ENCODE measurements around the gene ZGPAT. TPM values are rescaled to one million over a fixed set of nuclear protein-coding genes. Genes with fewer than 3 reads are reported as not detected.
A peak's percentile ranks its signal among the peaks of the same experiment; 100 is the strongest.

ZGPAT gene
- total RNA-seq, 2 donors from 2014 or later = 28.8 to 29.5 TPM

- H3K9ac ChIP-seq (ENCODE audit: extremely low read depth, low read length, poor library complexity, severe bottlenecking) = no peak overlapping the region
- Mint-ChIP-seq H3K27ac (no peak overlapping the region), H3K4me3 (no peak overlapping the region), H3K27me3 (ENCODE audit: insufficient read depth) (no peaks in the 10 kb centered on the region), H3K36me3 (ENCODE audit: low read depth) (peaks cover 4% of the 10 kb centered on the region), H3K9me3 (no peaks in the 10 kb centered on the region), H3K4me1 (no peaks in the 10 kb centered on the region)
- TF ChIP-seq CTCF (conservative IDR thresholded peaks at IDR 0.05) = no peak
- WGBS, 2 experiments (ENCODE audit: insufficient coverage in 1 of 2, insufficient read length in 1 of 2) = 95 to 97% methylated on average over 18 to 29 of the region's 29 CpGs
- no peak overlapping the region for H3K4me3 ChIP-seq (ENCODE audit: low read length)
- no peaks in the 10 kb centered on the region for H3K4me1 ChIP-seq (ENCODE audit: control insufficient read depth, insufficient read depth, low read length)
- H3K36me3 ChIP-seq (ENCODE audit: control insufficient read depth, insufficient read depth, low read length) = no peaks in the 10 kb centered on the region
- DNase-seq = no peak
- H3K27ac ChIP-seq (ENCODE audit: low read depth, low read length) = peak overlapping the region; percentile 81
- H3K9me3 ChIP-seq (ENCODE audit: control insufficient read depth, low read length) = no peaks in the 10 kb centered on the region
- H3K27me3 ChIP-seq (ENCODE audit: control insufficient read depth, insufficient read depth, low read length, poor library complexity, severe bottlenecking) = no peaks in the 10 kb centered on the region
Measured at GRCh38 chr20:63687419-63688178, 20.2 kb upstream of the ZGPAT start.

- peaks cover 4% of the 10 kb centered on the region for H3K36me3 Mint-ChIP-seq (ENCODE audit: low read depth)
- Histone ChIP-seq H3K4me3 (ENCODE audit: low read length) (no peak overlapping the region), H3K27ac (ENCODE audit: low read depth, low read length) (no peak overlapping the region), H3K27me3 (ENCODE audit: control insufficient read depth, insufficient read depth, low read length, poor library complexity, severe bottlenecking) (no peaks in the 10 kb centered on the region), H3K4me1 (ENCODE audit: control insufficient read depth, insufficient read depth, low read length) (no peaks in the 10 kb centered on the region), H3K36me3 (ENCODE audit: control insufficient read depth, insufficient read depth, low read length) (no peaks in the 10 kb centered on the region), H3K9me3 (ENCODE audit: control insufficient read depth, low read length) (no peaks in the 10 kb centered on the region), H3K9ac (ENCODE audit: extremely low read depth, low read length, poor library complexity, severe bottlenecking) (no peak overlapping the region)
- no peaks in the 10 kb centered on the region for H3K27me3 Mint-ChIP-seq (ENCODE audit: insufficient read depth)
- no peak overlapping the region for H3K27ac Mint-ChIP-seq
- H3K4me1 Mint-ChIP-seq = no peaks in the 10 kb centered on the region
- no peak for TF ChIP-seq CTCF (conservative IDR thresholded peaks at IDR 0.05)
- DNase-seq = no peak
- no peaks in the 10 kb centered on the region for H3K9me3 Mint-ChIP-seq
- 93 to 96% methylated on average over 18 to 29 of the region's 31 CpGs for WGBS, 2 experiments (ENCODE audit: insufficient coverage in 1 of 2, insufficient read length in 1 of 2)
- H3K4me3 Mint-ChIP-seq = no peak overlapping the region
Measured at GRCh38 chr20:63688228-63689045, 19.4 kb upstream of the ZGPAT start.

- no peaks in the 10 kb centered on the region for H3K9me3 ChIP-seq (ENCODE audit: control insufficient read depth, low read length)
- H3K27ac Mint-ChIP-seq = no peak overlapping the region
- H3K4me1 Mint-ChIP-seq = no peaks in the 10 kb centered on the region
- WGBS, 2 experiments (ENCODE audit: insufficient coverage in 1 of 2, insufficient read length in 1 of 2) = 95 to 96% methylated on average over 27 to 44 of the region's 44 CpGs
- H3K4me3 ChIP-seq (ENCODE audit: low read length) = no peak overlapping the region
- no peaks in the 10 kb centered on the region for H3K36me3 ChIP-seq (ENCODE audit: control insufficient read depth, insufficient read depth, low read length)
- DNase-seq = no peak
- no peak overlapping the region for H3K4me3 Mint-ChIP-seq
- peaks cover 10% of the 10 kb centered on the region for H3K36me3 Mint-ChIP-seq (ENCODE audit: low read depth)
- H3K27me3 ChIP-seq (ENCODE audit: control insufficient read depth, insufficient read depth, low read length, poor library complexity, severe bottlenecking) = no peaks in the 10 kb centered on the region
- no peaks in the 10 kb centered on the region for H3K4me1 ChIP-seq (ENCODE audit: control insufficient read depth, insufficient read depth, low read length)
- no peak for TF ChIP-seq CTCF (conservative IDR thresholded peaks at IDR 0.05)
- peaks cover 2% of the 10 kb centered on the region for H3K9me3 Mint-ChIP-seq
- no peak overlapping the region for H3K27ac ChIP-seq (ENCODE audit: low read depth, low read length)
- H3K9ac ChIP-seq (ENCODE audit: extremely low read depth, low read length, poor library complexity, severe bottlenecking) = no peak overlapping the region
- H3K27me3 Mint-ChIP-seq (ENCODE audit: insufficient read depth) = no peaks in the 10 kb centered on the region
Measured at GRCh38 chr20:63689046-63690002, 18.5 kb upstream of the ZGPAT start.
